HepG2 (cell line): ENCODE results near the gene POLRMT. TPM values are rescaled to one million over a fixed set of nuclear protein-coding genes. Genes with fewer than 3 reads are reported as not detected.
A peak's percentile ranks its signal among the peaks of the same experiment; 100 is the strongest.

Experiments
- ARHGAP35 ChIP-seq: sonication (generic); formaldehyde crosslinking; IDR thresholded peaks from 2 replicates; pipeline ENCODE4 v1.9.0; 2022; ENCODE audit warnings: mild to moderate bottlenecking, inconsistent platforms, moderate library complexity, missing genetic modification reagents, borderline replicate concordance
- ATF7-NPFF ChIP-seq: sonication (generic); formaldehyde crosslinking; IDR thresholded peaks from 2 replicates; pipeline ENCODE4 v1.8.1; 2023; ENCODE audit warnings: mild to moderate bottlenecking, low read depth, missing genetic modification reagents, moderate library complexity
- DZIP1 ChIP-seq: sonication (generic); formaldehyde crosslinking; IDR thresholded peaks from 2 replicates; pipeline ENCODE4 v1.5.0; 2020; ENCODE audit warnings: mild to moderate bottlenecking, missing genetic modification reagents
- ELF3 ChIP-seq: IDR thresholded peaks from 2 replicates; pipeline ENCODE4 v1.6.1; 2016; ENCODE audit warnings: missing genetic modification reagents, missing compliant biosample characterization
- HNRNPL ChIP-seq: fragments of 200-400 bp; formaldehyde crosslinking; IDR thresholded peaks from 2 replicates; pipeline ENCODE4 v1.6.1; 2017; ENCODE audit warnings: mild to moderate bottlenecking, low read depth, low read length
- IRX3 ChIP-seq: sonication (generic); formaldehyde crosslinking; IDR thresholded peaks from 2 replicates; pipeline ENCODE4 v1.8.1; 2023; ENCODE audit warnings: mild to moderate bottlenecking, low read depth, missing genetic modification reagents, borderline replicate concordance
- KDM5A ChIP-seq: fragments of 200-600 bp; sonication (generic); IDR thresholded peaks from 2 replicates; pipeline ENCODE4 v1.7.0; 2018; ENCODE audit warnings: antibody characterized with exemption, mild to moderate bottlenecking, low read length, borderline replicate concordance
- NCOA2 ChIP-seq: sonication (generic); formaldehyde crosslinking; IDR thresholded peaks from 2 replicates; pipeline ENCODE4 v1.8.0; 2022; ENCODE audit warnings: inconsistent platforms
- POLR2G ChIP-seq: fragments of 200-400 bp; formaldehyde crosslinking; IDR thresholded peaks from 2 replicates; pipeline ENCODE4 v1.6.1; 2018; ENCODE audit warnings: mild to moderate bottlenecking, low read depth, low read length, moderate library complexity
- RARA ChIP-seq: IDR thresholded peaks from 2 replicates; pipeline ENCODE4 v1.6.1; 2016; ENCODE audit warnings: missing genetic modification reagents, missing compliant biosample characterization
- RBFOX2 ChIP-seq: fragments of 200-400 bp; formaldehyde crosslinking; IDR thresholded peaks from 2 replicates; pipeline ENCODE4 v1.6.1; 2017; ENCODE audit warnings: low read depth, mild to moderate bottlenecking, low read length
- RFX5 ChIP-seq: IDR thresholded peaks from 2 replicates; pipeline ENCODE4 v1.6.1; 2011; ENCODE audit warnings: low read depth, low read length, improper control_type of control experiment
- SP4 ChIP-seq: sonication (generic); formaldehyde crosslinking; IDR thresholded peaks from 2 replicates; pipeline ENCODE4 v1.8.1; 2023; ENCODE audit warnings: mild to moderate bottlenecking, missing genetic modification reagents
- TFDP1 ChIP-seq: IDR thresholded peaks from 2 replicates; pipeline ENCODE4 v1.6.1; 2016; ENCODE audit warnings: missing compliant biosample characterization, missing genetic modification reagents, borderline replicate concordance
- THAP11 ChIP-seq: IDR thresholded peaks from 2 replicates; pipeline ENCODE4 v1.6.1; 2016; ENCODE audit warnings: missing biosample characterization, missing genetic modification reagents
- YEATS2 ChIP-seq: sonication (generic); formaldehyde crosslinking; IDR thresholded peaks from 2 replicates; pipeline ENCODE4 v1.4.0; 2020; ENCODE audit warnings: missing genetic modification reagents, borderline replicate concordance
- ZNF451 ChIP-seq: sonication (generic); formaldehyde crosslinking; IDR thresholded peaks from 2 replicates; pipeline ENCODE4 v1.5.0; 2020; ENCODE audit warnings: mild to moderate bottlenecking, missing genetic modification reagents
- ZNF574 ChIP-seq: sonication (generic); formaldehyde crosslinking; IDR thresholded peaks from 2 replicates; pipeline ENCODE4 v1.4.0; 2020; ENCODE audit warnings: missing genetic modification reagents
- ZNF616 ChIP-seq: sonication (generic); formaldehyde crosslinking; IDR thresholded peaks from 2 replicates; pipeline ENCODE4 v1.5.0; 2020; ENCODE audit warnings: low read depth, mild to moderate bottlenecking, missing genetic modification reagents
- ZNF639 ChIP-seq: conservative IDR thresholded peaks from 2 replicates; pipeline ENCODE4 v1.6.1; 2018; ENCODE audit warnings: missing genetic modification reagents
- ZNF709 ChIP-seq: sonication (generic); formaldehyde crosslinking; IDR thresholded peaks from 2 replicates; pipeline ENCODE4 v1.5.0; 2020; ENCODE audit warnings: mild to moderate bottlenecking, missing genetic modification reagents
- polyA plus RNA-seq, 8 experiments: library from polyadenylated mRNA; depleted of rRNA in 3 of 8; stranded (reverse) in 7 of 8; unstranded in 1 of 8; fragments of >200 nt; fragmentation: Illumina TruSeq in 4 of 8; extraction: Trizol in 4 of 8; gene quantifications; 2 replicates each; pipeline versions ENCODE4 v1.2.1 to v1.2.3, GENCODE V29; 2011 to 2016; ENCODE audit warnings: low read depth in 4 of 8, missing spikeins in 1 of 8, mixed read lengths in 1 of 8; ENCODE audit not compliant: insufficient read depth in 1 of 8
- total RNA-seq, 5 experiments: library from RNA; depleted of rRNA; stranded (reverse); fragments of >200 nt; fragmentation: Illumina TruSeq; extraction: Trizol; gene quantifications; 2 replicates each; pipeline ENCODE4 v1.2.3, GENCODE V29; 2016; ENCODE audit warnings: low read depth in 1 of 5

POLRMT gene
- total and polyA plus RNA-seq, 2 of the 13 experiments (the other 11 are each of a cell fraction or from before 2014, with no cell fraction given) = 78.0 to 101 TPM

- TF ChIP-seq TFDP1 = peak; percentile 63; the same call in 1 of the 2 replicates
- TF ChIP-seq ZNF639 (CRISPR knock-in tag) = peak; percentile 40; the same call in 1 of the 2 replicates
- TF ChIP-seq ELF3 (CRISPR knock-in tag) = peak; percentile 31; the same call in 1 of the 2 replicates
- TF ChIP-seq YEATS2 (CRISPR knock-in tag) = peak; percentile 13; the same call in 1 of the 2 replicates
- peak; percentile 65; the same call in 1 of the 2 replicates for TF ChIP-seq ZNF574
- TF ChIP-seq ATF7-NPFF (CRISPR knock-in tag) = peak; percentile 70; the same call in 1 of the 2 replicates
- peak; percentile 81 for TF ChIP-seq SP4 (CRISPR knock-in tag)
- peak; percentile 87 for TF ChIP-seq RBFOX2
- TF ChIP-seq NCOA2 = peak; percentile 15; the same call in 1 of the 2 replicates
- TF ChIP-seq RFX5 = peak; percentile 23; the same call in 1 of the 2 replicates
- no peak for TF ChIP-seq ARHGAP35 (CRISPR knock-in tag)
- TF ChIP-seq ZNF451 (CRISPR knock-in tag) = 0 out of 2 replicates have a peak, but pooled peaks have one; percentile 80
- peak; percentile 39; the same call in 1 of the 2 replicates for TF ChIP-seq IRX3 (CRISPR knock-in tag)
- peak; percentile 41; the same call in 1 of the 2 replicates for TF ChIP-seq KDM5A
- no peak; the same call in 1 of the 2 replicates for TF ChIP-seq ZNF709 (CRISPR knock-in tag)
- peak; percentile 36; the same call in 1 of the 2 replicates for TF ChIP-seq THAP11 (CRISPR knock-in tag)
- TF ChIP-seq DZIP1 (CRISPR knock-in tag) = no peak
- TF ChIP-seq POLR2G = peak; percentile 62
- 0 out of 2 replicates have a peak, but pooled peaks have one; percentile 5 for TF ChIP-seq RARA (CRISPR knock-in tag)
- 0 out of 2 replicates have a peak, but pooled peaks have one; percentile 61 for TF ChIP-seq ZNF616 (CRISPR knock-in tag)
- TF ChIP-seq HNRNPL = no peak
Observed at GRCh38 chr19:680287-681028, 47.1 kb upstream of the POLRMT start (continued).
